Mesendoderm (in vitro differentiated cells): ENCODE results near the gene C2CD3.

Source experiments
- DNase-seq: peaks from one replicate; pipeline ENCODE4 v3.0.0; 2013
- H2AK5ac ChIP-seq: 2 replicates; pipeline ENCODE4 v1.6.1; 2013; ENCODE audit warnings: low read length, inconsistent platforms
- H2BK120ac ChIP-seq: 2 replicates; pipeline ENCODE4 v1.6.1; 2013; ENCODE audit warnings: low read depth, mild to moderate bottlenecking, low read length, moderate library complexity, mixed read lengths
- H2BK15ac ChIP-seq: replicated peaks from 2 replicates; pipeline ENCODE4 v1.6.1; 2013; ENCODE audit warnings: low read depth, mild to moderate bottlenecking, moderate library complexity
- H2BK5ac ChIP-seq: 2 replicates; pipeline ENCODE4 v1.6.1; 2013; ENCODE audit warnings: low read length, inconsistent platforms
- H3K18ac ChIP-seq: 2 replicates; pipeline ENCODE4 v1.6.1; 2013; ENCODE audit warnings: mild to moderate bottlenecking, low read length, mixed read lengths
- H3K23ac ChIP-seq: one replicate; pipeline ENCODE4 v1.6.1; 2013; ENCODE audit warnings: low read length
- H3K27ac ChIP-seq: 2 replicates; pipeline ENCODE4 v1.5.1; 2013; ENCODE audit warnings: low read depth, mild to moderate bottlenecking, inconsistent platforms, low read length, moderate library complexity
- H3K27me3 ChIP-seq: 2 replicates; pipeline ENCODE4 v1.6.1; 2013; ENCODE audit warnings: low read length, control low read depth, mild to moderate bottlenecking, inconsistent platforms; ENCODE audit not compliant: insufficient read depth, poor library complexity
- H3K36me3 ChIP-seq: 2 replicates; pipeline ENCODE4 v1.6.1; 2013; ENCODE audit warnings: low read length, inconsistent platforms; ENCODE audit not compliant: control insufficient read depth, insufficient read depth
- H3K4ac ChIP-seq: one replicate; pipeline ENCODE4 v1.6.1; 2013; ENCODE audit warnings: low read depth, mild to moderate bottlenecking, low read length, moderate library complexity
- H3K4me1 ChIP-seq: 2 replicates; pipeline ENCODE4 v1.6.1; 2013; ENCODE audit warnings: low read depth, low read length, inconsistent platforms; ENCODE audit not compliant: control insufficient read depth
- H3K4me2 ChIP-seq: 2 replicates; pipeline ENCODE4 v1.6.1; 2013; ENCODE audit warnings: low read length
- H3K4me3 ChIP-seq: 2 replicates; pipeline ENCODE4 v1.5.1; 2013; ENCODE audit warnings: mild to moderate bottlenecking, low read length
- H3K56ac ChIP-seq: one replicate; pipeline ENCODE4 v1.6.1; 2013; ENCODE audit warnings: low read length
- H3K79me1 ChIP-seq: 2 replicates; pipeline ENCODE4 v1.6.1; 2013; ENCODE audit warnings: low read length, inconsistent platforms
- H3K79me2 ChIP-seq: 2 replicates; pipeline ENCODE4 v1.6.1; 2013; ENCODE audit warnings: mild to moderate bottlenecking, low read length; ENCODE audit not compliant: control insufficient read depth, insufficient read depth
- H3K9ac ChIP-seq: 2 replicates; pipeline ENCODE4 v1.6.1; 2013; ENCODE audit warnings: low read length, inconsistent platforms
- H4K5ac ChIP-seq: one replicate; pipeline ENCODE4 v1.6.1; 2013; ENCODE audit warnings: low read length
- H4K8ac ChIP-seq: one replicate; pipeline ENCODE4 v1.6.1; 2013; ENCODE audit warnings: low read depth, mild to moderate bottlenecking, control low read depth, low read length, moderate library complexity
- WGBS: extraction: QIAGEN DNeasy Blood & Tissue Kit; methylation state at CpG from one replicate; pipeline ENCODE4 v1.1.7; 2013; ENCODE audit warnings: low lambda C conversion rate, missing lambda C conversion rate; ENCODE audit not compliant: insufficient coverage; ENCODE audit errors: extremely low coverage; 5-methylcytosine and 5-hydroxymethylcytosine counted together

C2CD3 gene

GRCh38 chr11:74022546-74022945, 148.3 kb downstream of the C2CD3 start:
- H3K23ac ChIP-seq: no peak overlapping the region

GRCh38 chr11:74021998-74022397, 148.8 kb downstream of the C2CD3 start:
- H3K27ac ChIP-seq: no peak overlapping the region
- no CpG with 5 or more reads among the region's 6 CpGs for WGBS
- H3K4me3 ChIP-seq: no peak overlapping the region
- no peak overlapping the region for H3K4me2 ChIP-seq
- no peaks in the 10 kb centered on the region for H3K79me2 ChIP-seq
- no peak overlapping the region for H3K18ac ChIP-seq
- H3K36me3 ChIP-seq: peaks cover 1% of the 10 kb centered on the region
- no peak overlapping the region for H4K5ac ChIP-seq
- no peaks in the 10 kb centered on the region for H3K27me3 ChIP-seq
- no peaks in the 10 kb centered on the region for H3K4me1 ChIP-seq
- no peak overlapping the region for H2BK5ac ChIP-seq
- H2BK15ac ChIP-seq: no peak overlapping the region
- DNase-seq: no peak
- no peak overlapping the region for H4K8ac ChIP-seq
- H3K9ac ChIP-seq: no peak overlapping the region
- H3K23ac ChIP-seq: no peak overlapping the region
- H3K4ac ChIP-seq: no peak overlapping the region
- H3K56ac ChIP-seq: no peak overlapping the region
- no peak overlapping the region for H2AK5ac ChIP-seq
- no peak overlapping the region for H2BK120ac ChIP-seq
- no peaks in the 10 kb centered on the region for H3K79me1 ChIP-seq

More at GRCh38 chr11:74022546-74022945, 148.3 kb downstream of the C2CD3 start:
- no peak overlapping the region for H2BK15ac ChIP-seq
- no peaks in the 10 kb centered on the region for H3K79me1 ChIP-seq
- H3K4me2 ChIP-seq: no peak overlapping the region
- no peak overlapping the region for H2BK120ac ChIP-seq
- no peak overlapping the region for H3K56ac ChIP-seq
- no peak overlapping the region for H3K18ac ChIP-seq
- DNase-seq: no peak
- no peak overlapping the region for H2AK5ac ChIP-seq
- H3K79me2 ChIP-seq: no peaks in the 10 kb centered on the region
- no peak overlapping the region for H3K4me3 ChIP-seq
- no peaks in the 10 kb centered on the region for H3K4me1 ChIP-seq
- WGBS: no CpG with 5 or more reads among the region's 6 CpGs
- H3K27me3 ChIP-seq: no peaks in the 10 kb centered on the region
- H3K27ac ChIP-seq: no peak overlapping the region
- no peak overlapping the region for H3K4ac ChIP-seq
- H2BK5ac ChIP-seq: no peak overlapping the region
- H4K8ac ChIP-seq: no peak overlapping the region
- no peak overlapping the region for H3K9ac ChIP-seq
- no peak overlapping the region for H4K5ac ChIP-seq
- peaks cover 1% of the 10 kb centered on the region for H3K36me3 ChIP-seq

- no peak overlapping the region for H2BK5ac ChIP-seq
- no peak overlapping the region for H2BK120ac ChIP-seq
- WGBS: no CpG with 5 or more reads among the region's 4 CpGs
- H3K27ac ChIP-seq: no peak overlapping the region
- no peaks in the 10 kb centered on the region for H3K27me3 ChIP-seq
- no peak overlapping the region for H2BK15ac ChIP-seq
- no peak overlapping the region for H3K4ac ChIP-seq
- H3K18ac ChIP-seq: no peak overlapping the region
- H3K4me1 ChIP-seq: no peaks in the 10 kb centered on the region
- H3K23ac ChIP-seq: no peak overlapping the region
- no peaks in the 10 kb centered on the region for H3K79me2 ChIP-seq
- DNase-seq: no peak
- no peak overlapping the region for H4K8ac ChIP-seq
- no peak overlapping the region for H3K4me2 ChIP-seq
- no peak overlapping the region for H4K5ac ChIP-seq
- no peak overlapping the region for H3K56ac ChIP-seq
- H2AK5ac ChIP-seq: no peak overlapping the region
- no peaks in the 10 kb centered on the region for H3K79me1 ChIP-seq
- no peak overlapping the region for H3K9ac ChIP-seq
- H3K4me3 ChIP-seq: no peak overlapping the region
- H3K36me3 ChIP-seq: peaks cover 1% of the 10 kb centered on the region
Observed at GRCh38 chr11:74020539-74020938, 150.3 kb downstream of the C2CD3 start.

- H3K36me3 ChIP-seq: peaks cover 1% of the 10 kb centered on the region
- no peak overlapping the region for H2BK120ac ChIP-seq
- no peak overlapping the region for H3K4ac ChIP-seq
- H2BK15ac ChIP-seq: no peak overlapping the region
- no peak overlapping the region for H3K9ac ChIP-seq
- no peaks in the 10 kb centered on the region for H3K79me1 ChIP-seq
- no peaks in the 10 kb centered on the region for H3K27me3 ChIP-seq
- no peak overlapping the region for H4K8ac ChIP-seq
- no peak overlapping the region for H3K4me2 ChIP-seq
- H3K79me2 ChIP-seq: no peaks in the 10 kb centered on the region
- no peak overlapping the region for H3K56ac ChIP-seq
- H3K4me3 ChIP-seq: no peak overlapping the region
- H3K4me1 ChIP-seq: no peaks in the 10 kb centered on the region
- H4K5ac ChIP-seq: no peak overlapping the region
- no peak overlapping the region for H3K27ac ChIP-seq
- H2BK5ac ChIP-seq: no peak overlapping the region
- H3K23ac ChIP-seq: no peak overlapping the region
- no peak for DNase-seq
- no peak overlapping the region for H3K18ac ChIP-seq
- WGBS: no CpG with 5 or more reads among the region's 4 CpGs
- no peak overlapping the region for H2AK5ac ChIP-seq
Observed at GRCh38 chr11:74019860-74020259, 150.9 kb downstream of the C2CD3 start.

GRCh38 chr11:74019104-74019738, 151.6 kb downstream of the C2CD3 start:
- no peak overlapping the region for H3K23ac ChIP-seq
- no peak overlapping the region for H2BK120ac ChIP-seq
- no peak overlapping the region for H4K8ac ChIP-seq
- H2AK5ac ChIP-seq: no peak overlapping the region
- no peaks in the 10 kb centered on the region for H3K79me1 ChIP-seq
- no peaks in the 10 kb centered on the region for H3K79me2 ChIP-seq
- no peak overlapping the region for H3K4ac ChIP-seq
- H3K36me3 ChIP-seq: peaks cover 1% of the 10 kb centered on the region
- H3K56ac ChIP-seq: no peak overlapping the region
- no peak overlapping the region for H3K4me3 ChIP-seq
- H3K4me2 ChIP-seq: no peak overlapping the region
- H2BK15ac ChIP-seq: no peak overlapping the region
- no peak overlapping the region for H4K5ac ChIP-seq
- no peaks in the 10 kb centered on the region for H3K27me3 ChIP-seq
- H3K18ac ChIP-seq: no peak overlapping the region
- no peak overlapping the region for H2BK5ac ChIP-seq
- DNase-seq: no peak
- no peak overlapping the region for H3K9ac ChIP-seq
- WGBS: no CpG with 5 or more reads among the region's 4 CpGs
- no peaks in the 10 kb centered on the region for H3K4me1 ChIP-seq
- no peak overlapping the region for H3K27ac ChIP-seq
